Fibroblast of skin of right biceps (primary cell): ENCODE measurements around the gene DGKA.
"Not testable (repeated sequence)": the region's sequence is repeated elsewhere in the genome, so short reads cannot be mapped to it uniquely, and the experiment has no call there.

Experiments used
- DNase-seq: peaks from one replicate; pipeline ENCODE4 v3.0.0-alpha.2; 2013

The DGKA gene

GRCh38 chr12:55930771-55931316, at the start of gene DGKA:
Gene DGKA (plus strand): TSS chr12:55931162. CDS start chr12:55936504, 5,342 bp downstream.
- peak; percentile 82 for DNase-seq

- DNase-seq: no peak
Measured at GRCh38 chr12:55885113-55885512, 45.8 kb upstream of the DGKA start.

GRCh38 chr12:55891310-55891709, 39.7 kb upstream of the DGKA start:
- DNase-seq: no peak

- no peak for DNase-seq
Measured at GRCh38 chr12:55893723-55894122, 37.2 kb upstream of the DGKA start.

GRCh38 chr12:55899082-55899481, 31.9 kb upstream of the DGKA start:
- DNase-seq: peak; percentile 26

- DNase-seq: no peak
Measured at GRCh38 chr12:55901881-55902490, 29.0 kb upstream of the DGKA start.

GRCh38 chr12:55906056-55906455, 24.9 kb upstream of the DGKA start:
- peak; percentile 65 for DNase-seq

GRCh38 chr12:55908726-55909512, 22.0 kb upstream of the DGKA start:
- DNase-seq: peak; percentile 47

- no peak for DNase-seq
Measured at GRCh38 chr12:55909513-55909884, 21.5 kb upstream of the DGKA start.

- no peak for DNase-seq
Measured at GRCh38 chr12:55912908-55913307, 18.1 kb upstream of the DGKA start.

- no peak for DNase-seq
Measured at GRCh38 chr12:55915482-55915859, 15.5 kb upstream of the DGKA start.

- peak; percentile 63 for DNase-seq
Measured at GRCh38 chr12:55919032-55919431, 11.9 kb upstream of the DGKA start.

GRCh38 chr12:55922126-55922525, 8.8 kb upstream of the DGKA start:
- DNase-seq: no peak

GRCh38 chr12:55923648-55924047, 7.3 kb upstream of the DGKA start:
- not testable (repeated sequence) for DNase-seq

- DNase-seq: no peak
Measured at GRCh38 chr12:55925371-55925770, 5.6 kb upstream of the DGKA start.

GRCh38 chr12:55925870-55926737, 4.9 kb upstream of the DGKA start:
- no peak for DNase-seq

- DNase-seq: peak; percentile 95
Measured at GRCh38 chr12:55926738-55927587, 4.0 kb upstream of the DGKA start.

GRCh38 chr12:55927588-55928502, 3.1 kb upstream of the DGKA start, which contains the start of gene PYM1:
Gene PYM1 (minus strand): TSS chr12:55927894. CDS start chr12:55927761, 133 bp downstream.
- peak; percentile 73 for DNase-seq

- no peak for DNase-seq
Measured at GRCh38 chr12:55929306-55929791, 1.6 kb upstream of the DGKA start.

- no peak for DNase-seq
Measured at GRCh38 chr12:55931317-55931779, 386 bp downstream of the DGKA start.
